GM23338 (cell line): ENCODE data around the gene DLX4. TPM values are rescaled to one million over a fixed set of nuclear protein-coding genes. Genes with fewer than 3 reads are reported as not detected.

ENCODE experiments used
- ATAC-seq: fragments of 200-7000 bp; cut with Tn5 transposase; 3 replicates; pipeline ENCODE4 v1.9.1; 2020
- DNase-seq: peaks from one replicate; pipeline ENCODE4 v3.0.0-alpha.2; 2015; ENCODE audit warnings: low spot score
- H2AFZ ChIP-seq: fragments of 200-600 bp; sonication (generic); 2 replicates; pipeline ENCODE4 v1.8.0; 2016; ENCODE audit warnings: antibody characterized with exemption, mild to moderate bottlenecking, moderate library complexity
- H3F3A ChIP-seq: fragments of 200-600 bp; sonication (generic); replicated peaks from 2 replicates; pipeline ENCODE4 v1.8.0; 2017; ENCODE audit warnings: antibody characterized with exemption, mixed run types, low read depth
- H3K27ac ChIP-seq: fragments of 200-600 bp; sonication (generic); 2 replicates; pipeline ENCODE4 v1.6.1; 2016; ENCODE audit warnings: low read depth
- H3K27me3 ChIP-seq: fragments of 200-600 bp; sonication (generic); 2 replicates; pipeline ENCODE4 v1.8.0; 2016; ENCODE audit warnings: mild to moderate bottlenecking, mixed run types, moderate library complexity; ENCODE audit not compliant: insufficient read depth
- H3K36me3 ChIP-seq: fragments of 200-600 bp; sonication (generic); 2 replicates; pipeline ENCODE4 v1.8.0; 2016; ENCODE audit warnings: mild to moderate bottlenecking; ENCODE audit not compliant: insufficient read depth
- H3K4me1 ChIP-seq: fragments of 200-600 bp; sonication (generic); 2 replicates; pipeline ENCODE4 v1.8.0; 2016; ENCODE audit warnings: mild to moderate bottlenecking, moderate library complexity; ENCODE audit not compliant: insufficient read depth
- H3K4me2 ChIP-seq: fragments of 200-600 bp; sonication (generic); 2 replicates; pipeline ENCODE4 v1.7.1; 2017; ENCODE audit warnings: mixed run types
- H3K4me3 ChIP-seq: fragments of 200-600 bp; sonication (generic); 2 replicates; pipeline ENCODE4 v1.6.1; 2016; ENCODE audit warnings: mixed run types
- H3K79me2 ChIP-seq: fragments of 200-600 bp; sonication (generic); replicated peaks from 2 replicates; pipeline ENCODE4 v1.8.0; 2017; ENCODE audit warnings: mild to moderate bottlenecking; ENCODE audit not compliant: insufficient read depth
- H3K9me2 ChIP-seq: fragments of 200-600 bp; sonication (generic); 2 replicates; pipeline ENCODE4 v1.8.0; 2017; ENCODE audit not compliant: insufficient read depth
- H4K20me1 ChIP-seq: fragments of 200-600 bp; sonication (generic); replicated peaks from 2 replicates; pipeline ENCODE4 v1.8.0; 2017; ENCODE audit warnings: mild to moderate bottlenecking; ENCODE audit not compliant: insufficient read depth
- H3K27ac Mint-ChIP-seq: 2 replicates; pipeline ENCODE4 v1.8.0; 2020; ENCODE audit warnings: inconsistent platforms, mild to moderate bottlenecking, moderate library complexity, mixed read lengths
- H3K27me3 Mint-ChIP-seq: 3 replicates; pipeline ENCODE4 v1.8.0; 2022; ENCODE audit warnings: low read depth, mild to moderate bottlenecking, moderate library complexity, mixed read lengths, inconsistent platforms; ENCODE audit not compliant: insufficient read depth, poor library complexity
- H3K36me3 Mint-ChIP-seq: 3 replicates; pipeline ENCODE4 v1.8.0; 2021; ENCODE audit warnings: low read depth, mild to moderate bottlenecking, inconsistent platforms, moderate library complexity, mixed read lengths
- H3K4me1 Mint-ChIP-seq: 3 replicates; pipeline ENCODE4 v1.8.0; 2020; ENCODE audit warnings: mild to moderate bottlenecking, inconsistent platforms, mixed read lengths
- H3K4me3 Mint-ChIP-seq: 3 replicates; pipeline ENCODE4 v1.8.0; 2021; ENCODE audit warnings: moderate library complexity, mild to moderate bottlenecking, inconsistent platforms, mixed read lengths
- H3K9me3 Mint-ChIP-seq: 3 replicates; pipeline ENCODE4 v1.8.0; 2020; ENCODE audit warnings: moderate library complexity, mild to moderate bottlenecking, inconsistent platforms, mixed read lengths
- JUNB ChIP-seq: IDR thresholded peaks from one replicate; pipeline ENCODE4 v1.6.1; 2016; ENCODE audit warnings: antibody characterized with exemption; ENCODE audit not compliant: unreplicated experiment
- STAT1 ChIP-seq: IDR thresholded peaks from one replicate; pipeline ENCODE4 v1.6.1; 2016; ENCODE audit warnings: antibody characterized with exemption; ENCODE audit not compliant: unreplicated experiment
- polyA plus RNA-seq: library from polyadenylated mRNA; unstranded; fragments of >200 nt; fragmentation: Nextera tagmentation; extraction: Ambion mirVana; gene quantifications from 2 replicates; pipeline ENCODE4 v1.2.1, GENCODE V29; 2016
- total RNA-seq: library from RNA; depleted of rRNA; stranded (reverse); fragments of >200 nt; shearing (Covaris generic); gene quantifications from 2 replicates; pipeline ENCODE4 v1.2.3, GENCODE V29; 2014
- TF ChIP-seq, protein P1 (sequence below): fragments of 250-450 bp; sonication (Bioruptor Pico); IDR thresholded peaks from 2 replicates; pipeline ENCODE4 v1.5.0; 2020; ENCODE audit warnings: mild to moderate bottlenecking, moderate library complexity
- TF ChIP-seq, protein P2 (sequence below): IDR thresholded peaks from 2 replicates; pipeline ENCODE4 v1.6.1; 2016; ENCODE audit warnings: antibody characterized with exemption
- TF ChIP-seq, protein P3 (sequence below), 2 experiments: fragments of 200-600 bp in 1 of 2; sonication (generic) in 1 of 2; conservative IDR thresholded peaks; 2 replicates each; pipeline versions ENCODE4 v1.5.1 to v1.6.1; 2016 to 2017; ENCODE audit warnings: antibody characterized with exemption in 2 of 2, low read depth in 2 of 2, mild to moderate bottlenecking in 2 of 2, moderate library complexity in 1 of 2

DLX4 gene
- total and polyA plus RNA-seq, 2 experiments from 2014 or later: 0.10 to 0.79 TPM

DNA sequence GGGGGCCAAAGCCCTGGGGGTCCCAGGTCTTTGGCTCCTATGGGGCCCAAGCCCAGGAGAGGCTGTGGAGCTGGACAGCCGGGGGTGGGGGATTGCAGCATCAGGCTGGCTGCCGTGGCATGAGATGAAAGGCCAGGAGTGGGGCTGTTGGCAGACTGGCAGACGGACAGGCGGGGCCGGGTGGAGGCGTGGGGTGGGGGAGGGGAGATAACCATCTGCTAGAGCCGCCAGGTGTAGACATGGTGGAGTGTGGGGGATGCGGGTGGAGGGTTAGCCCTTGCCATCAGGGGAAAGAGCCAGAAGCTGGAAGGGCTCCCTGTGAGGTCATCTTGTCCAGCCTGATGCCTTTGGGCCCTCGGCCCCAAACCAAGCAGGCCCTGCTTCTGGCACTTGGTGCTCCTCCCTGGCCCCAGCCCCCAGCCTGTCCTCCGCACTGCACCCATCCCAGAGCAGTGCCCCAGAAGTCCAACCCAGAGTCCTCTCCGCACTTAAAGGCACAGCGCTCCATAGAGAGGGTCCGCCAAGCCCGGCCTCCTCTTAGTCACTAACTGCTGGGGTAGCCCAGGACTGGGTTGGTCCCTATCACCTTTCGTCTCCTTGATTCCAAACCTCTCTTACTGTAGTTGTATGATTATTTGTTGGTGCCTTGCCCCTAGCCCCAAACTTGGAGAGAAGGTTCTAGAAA, 33.3 kb upstream of the DLX4 start (continued):
- TF ChIP-seq, protein P1, sequence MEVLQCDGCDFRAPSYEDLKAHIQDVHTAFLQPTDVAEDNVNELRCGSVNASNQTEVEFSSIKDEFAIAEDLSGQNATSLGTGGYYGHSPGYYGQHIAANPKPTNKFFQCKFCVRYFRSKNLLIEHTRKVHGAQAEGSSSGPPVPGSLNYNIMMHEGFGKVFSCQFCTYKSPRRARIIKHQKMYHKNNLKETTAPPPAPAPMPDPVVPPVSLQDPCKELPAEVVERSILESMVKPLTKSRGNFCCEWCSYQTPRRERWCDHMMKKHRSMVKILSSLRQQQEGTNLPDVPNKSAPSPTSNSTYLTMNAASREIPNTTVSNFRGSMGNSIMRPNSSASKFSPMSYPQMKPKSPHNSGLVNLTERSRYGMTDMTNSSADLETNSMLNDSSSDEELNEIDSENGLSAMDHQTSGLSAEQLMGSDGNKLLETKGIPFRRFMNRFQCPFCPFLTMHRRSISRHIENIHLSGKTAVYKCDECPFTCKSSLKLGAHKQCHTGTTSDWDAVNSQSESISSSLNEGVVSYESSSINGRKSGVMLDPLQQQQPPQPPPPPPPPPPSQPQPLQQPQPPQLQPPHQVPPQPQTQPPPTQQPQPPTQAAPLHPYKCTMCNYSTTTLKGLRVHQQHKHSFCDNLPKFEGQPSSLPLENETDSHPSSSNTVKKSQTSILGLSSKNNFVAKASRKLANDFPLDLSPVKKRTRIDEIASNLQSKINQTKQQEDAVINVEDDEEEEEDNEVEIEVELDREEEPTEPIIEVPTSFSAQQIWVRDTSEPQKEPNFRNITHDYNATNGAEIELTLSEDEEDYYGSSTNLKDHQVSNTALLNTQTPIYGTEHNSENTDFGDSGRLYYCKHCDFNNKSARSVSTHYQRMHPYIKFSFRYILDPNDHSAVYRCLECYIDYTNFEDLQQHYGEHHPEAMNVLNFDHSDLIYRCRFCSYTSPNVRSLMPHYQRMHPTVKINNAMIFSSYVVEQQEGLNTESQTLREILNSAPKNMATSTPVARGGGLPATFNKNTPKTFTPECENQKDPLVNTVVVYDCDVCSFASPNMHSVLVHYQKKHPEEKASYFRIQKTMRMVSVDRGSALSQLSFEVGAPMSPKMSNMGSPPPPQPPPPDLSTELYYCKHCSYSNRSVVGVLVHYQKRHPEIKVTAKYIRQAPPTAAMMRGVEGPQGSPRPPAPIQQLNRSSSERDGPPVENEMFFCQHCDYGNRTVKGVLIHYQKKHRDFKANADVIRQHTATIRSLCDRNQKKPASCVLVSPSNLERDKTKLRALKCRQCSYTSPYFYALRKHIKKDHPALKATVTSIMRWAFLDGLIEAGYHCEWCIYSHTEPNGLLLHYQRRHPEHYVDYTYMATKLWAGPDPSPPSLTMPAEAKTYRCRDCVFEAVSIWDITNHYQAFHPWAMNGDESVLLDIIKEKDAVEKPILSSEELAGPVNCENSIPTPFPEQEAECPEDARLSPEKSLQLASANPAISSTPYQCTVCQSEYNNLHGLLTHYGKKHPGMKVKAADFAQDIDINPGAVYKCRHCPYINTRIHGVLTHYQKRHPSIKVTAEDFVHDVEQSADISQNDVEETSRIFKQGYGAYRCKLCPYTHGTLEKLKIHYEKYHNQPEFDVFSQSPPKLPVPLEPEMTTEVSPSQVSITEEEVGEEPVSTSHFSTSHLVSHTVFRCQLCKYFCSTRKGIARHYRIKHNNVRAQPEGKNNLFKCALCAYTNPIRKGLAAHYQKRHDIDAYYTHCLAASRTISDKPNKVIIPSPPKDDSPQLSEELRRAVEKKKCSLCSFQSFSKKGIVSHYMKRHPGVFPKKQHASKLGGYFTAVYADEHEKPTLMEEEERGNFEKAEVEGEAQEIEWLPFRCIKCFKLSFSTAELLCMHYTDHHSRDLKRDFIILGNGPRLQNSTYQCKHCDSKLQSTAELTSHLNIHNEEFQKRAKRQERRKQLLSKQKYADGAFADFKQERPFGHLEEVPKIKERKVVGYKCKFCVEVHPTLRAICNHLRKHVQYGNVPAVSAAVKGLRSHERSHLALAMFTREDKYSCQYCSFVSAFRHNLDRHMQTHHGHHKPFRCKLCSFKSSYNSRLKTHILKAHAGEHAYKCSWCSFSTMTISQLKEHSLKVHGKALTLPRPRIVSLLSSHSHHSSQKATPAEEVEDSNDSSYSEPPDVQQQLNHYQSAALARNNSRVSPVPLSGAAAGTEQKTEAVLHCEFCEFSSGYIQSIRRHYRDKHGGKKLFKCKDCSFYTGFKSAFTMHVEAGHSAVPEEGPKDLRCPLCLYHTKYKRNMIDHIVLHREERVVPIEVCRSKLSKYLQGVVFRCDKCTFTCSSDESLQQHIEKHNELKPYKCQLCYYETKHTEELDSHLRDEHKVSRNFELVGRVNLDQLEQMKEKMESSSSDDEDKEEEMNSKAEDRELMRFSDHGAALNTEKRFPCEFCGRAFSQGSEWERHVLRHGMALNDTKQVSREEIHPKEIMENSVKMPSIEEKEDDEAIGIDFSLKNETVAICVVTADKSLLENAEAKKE (CRISPR knock-in tag): no peak
- TF ChIP-seq, protein P2, sequence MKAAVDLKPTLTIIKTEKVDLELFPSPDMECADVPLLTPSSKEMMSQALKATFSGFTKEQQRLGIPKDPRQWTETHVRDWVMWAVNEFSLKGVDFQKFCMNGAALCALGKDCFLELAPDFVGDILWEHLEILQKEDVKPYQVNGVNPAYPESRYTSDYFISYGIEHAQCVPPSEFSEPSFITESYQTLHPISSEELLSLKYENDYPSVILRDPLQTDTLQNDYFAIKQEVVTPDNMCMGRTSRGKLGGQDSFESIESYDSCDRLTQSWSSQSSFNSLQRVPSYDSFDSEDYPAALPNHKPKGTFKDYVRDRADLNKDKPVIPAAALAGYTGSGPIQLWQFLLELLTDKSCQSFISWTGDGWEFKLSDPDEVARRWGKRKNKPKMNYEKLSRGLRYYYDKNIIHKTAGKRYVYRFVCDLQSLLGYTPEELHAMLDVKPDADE: no peak
- TF ChIP-seq, protein P3, sequence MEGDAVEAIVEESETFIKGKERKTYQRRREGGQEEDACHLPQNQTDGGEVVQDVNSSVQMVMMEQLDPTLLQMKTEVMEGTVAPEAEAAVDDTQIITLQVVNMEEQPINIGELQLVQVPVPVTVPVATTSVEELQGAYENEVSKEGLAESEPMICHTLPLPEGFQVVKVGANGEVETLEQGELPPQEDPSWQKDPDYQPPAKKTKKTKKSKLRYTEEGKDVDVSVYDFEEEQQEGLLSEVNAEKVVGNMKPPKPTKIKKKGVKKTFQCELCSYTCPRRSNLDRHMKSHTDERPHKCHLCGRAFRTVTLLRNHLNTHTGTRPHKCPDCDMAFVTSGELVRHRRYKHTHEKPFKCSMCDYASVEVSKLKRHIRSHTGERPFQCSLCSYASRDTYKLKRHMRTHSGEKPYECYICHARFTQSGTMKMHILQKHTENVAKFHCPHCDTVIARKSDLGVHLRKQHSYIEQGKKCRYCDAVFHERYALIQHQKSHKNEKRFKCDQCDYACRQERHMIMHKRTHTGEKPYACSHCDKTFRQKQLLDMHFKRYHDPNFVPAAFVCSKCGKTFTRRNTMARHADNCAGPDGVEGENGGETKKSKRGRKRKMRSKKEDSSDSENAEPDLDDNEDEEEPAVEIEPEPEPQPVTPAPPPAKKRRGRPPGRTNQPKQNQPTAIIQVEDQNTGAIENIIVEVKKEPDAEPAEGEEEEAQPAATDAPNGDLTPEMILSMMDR (conservative IDR thresholded peaks at IDR 0.05; ENCODE audit: low read depth in 2 of 2): no peak
- no peak for TF ChIP-seq JUNB

DNA sequence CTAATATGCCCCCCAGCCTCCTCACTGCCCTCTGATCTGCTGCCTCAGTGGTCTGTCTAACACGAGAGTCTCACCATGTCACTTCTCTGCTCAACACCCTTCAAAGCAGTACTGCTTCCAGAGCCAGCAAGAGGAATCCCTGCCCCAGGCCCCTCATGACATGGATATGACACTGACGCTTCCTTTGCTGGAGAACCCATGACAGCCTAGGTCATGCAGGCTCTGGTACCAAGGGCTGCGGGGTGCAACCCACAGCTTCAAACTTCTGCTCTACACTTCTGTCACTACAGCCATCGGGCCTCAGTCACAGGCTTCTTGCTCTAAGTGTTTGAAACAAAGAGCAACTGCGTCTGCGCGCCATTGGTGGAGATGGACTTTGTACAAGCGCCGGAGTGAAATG, 32.6 kb upstream of the DLX4 start:
- Histone ChIP-seq H3K27me3 (no peaks in the 10 kb centered on the region), H3F3A (no peaks in the 10 kb centered on the region), H3K79me2 (no peaks in the 10 kb centered on the region), H3K4me1 (0 out of 2 replicates have a peak, but pooled peaks cover 4% of the 10 kb centered on the region), H3K27ac (no peak overlapping the region), H3K36me3 (no peaks in the 10 kb centered on the region), H3K4me2 (no peak overlapping the region), H3K4me3 (no peak overlapping the region), H3K9me2 (no peaks in the 10 kb centered on the region), H2AFZ (no peak overlapping the region), H4K20me1 (no peaks in the 10 kb centered on the region)
- no peak overlapping the region for H3K4me3 Mint-ChIP-seq
- H3K27me3 Mint-ChIP-seq: peaks cover 20% of the 10 kb centered on the region
- H3K4me1 Mint-ChIP-seq: peaks cover 10% of the 10 kb centered on the region
- H3K27ac Mint-ChIP-seq: no peak overlapping the region
- H3K9me3 Mint-ChIP-seq: no peaks in the 10 kb centered on the region
- DNase-seq (no peak), ATAC-seq (no peak)
- H3K36me3 Mint-ChIP-seq: no peaks in the 10 kb centered on the region
- no peak for TF ChIP-seq STAT1
- TF ChIP-seq, protein P3 (conservative IDR thresholded peaks at IDR 0.05; ENCODE audit: low read depth in 2 of 2): no peak
